Stimulated activated effector memory CD8-positive, alpha-beta T cell treated with anti-CD3 and anti-CD28 coated beads, Interleukin-12 subunit alpha, Interleukin-12 subunit beta, amount 100 ng/mL, for 72 hours (primary cell): Measurements from ENCODE around the gene STX16.

Source experiments
- ATAC-seq: fragments of 150-1000 bp; cut with Tn5 transposase; 2 replicates; pipeline ENCODE4 v1.10.0; 2021
- DNase-seq, 2 donors: peaks; one replicate each; pipeline ENCODE4 v3.0.0; 2021 to 2022; ENCODE audit warnings: low spot score in 2 of 2
- H3K27ac Mint-ChIP-seq: one replicate; pipeline ENCODE4 v1.8.0; 2022; ENCODE audit warnings: mild to moderate bottlenecking, mixed read lengths
- H3K36me3 Mint-ChIP-seq: one replicate; pipeline ENCODE4 v1.8.0; 2022; ENCODE audit warnings: mild to moderate bottlenecking, mixed read lengths
- H3K4me1 Mint-ChIP-seq: one replicate; pipeline ENCODE4 v1.8.0; 2022; ENCODE audit warnings: mixed read lengths
- H3K4me3 Mint-ChIP-seq: one replicate; pipeline ENCODE4 v1.8.0; 2022; ENCODE audit warnings: mild to moderate bottlenecking, mixed read lengths
- H3K9me3 Mint-ChIP-seq: one replicate; pipeline ENCODE4 v1.8.0; 2022; ENCODE audit warnings: mixed read lengths

Gene STX16

DNA sequence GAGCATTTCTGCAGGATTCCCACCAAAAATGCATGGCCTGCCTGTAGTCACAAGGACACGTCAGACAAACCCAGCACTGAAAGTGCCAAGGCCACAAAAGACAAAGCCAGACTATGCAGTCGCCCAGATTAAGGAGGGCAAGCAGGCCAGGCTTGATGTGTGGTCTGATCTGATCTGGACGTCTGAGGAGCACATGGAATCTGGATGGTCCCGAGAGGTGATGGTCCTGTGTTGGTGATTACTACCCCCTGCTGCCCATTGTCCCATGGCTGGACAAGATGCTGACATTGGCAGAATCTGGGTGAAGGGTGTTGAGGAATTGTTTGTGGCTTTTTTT is 58.6 kb downstream of the STX16 start:
- DNase-seq (peak in 1 of 2 donors; percentile 0), ATAC-seq (no peak)
- H3K27ac Mint-ChIP-seq = peak overlapping the region; percentile 40
- H3K36me3 Mint-ChIP-seq = peaks cover 6% of the 10 kb centered on the region
- no peak overlapping the region for H3K4me3 Mint-ChIP-seq
- no peaks in the 10 kb centered on the region for H3K9me3 Mint-ChIP-seq
- H3K4me1 Mint-ChIP-seq = peaks cover 5% of the 10 kb centered on the region

DNA sequence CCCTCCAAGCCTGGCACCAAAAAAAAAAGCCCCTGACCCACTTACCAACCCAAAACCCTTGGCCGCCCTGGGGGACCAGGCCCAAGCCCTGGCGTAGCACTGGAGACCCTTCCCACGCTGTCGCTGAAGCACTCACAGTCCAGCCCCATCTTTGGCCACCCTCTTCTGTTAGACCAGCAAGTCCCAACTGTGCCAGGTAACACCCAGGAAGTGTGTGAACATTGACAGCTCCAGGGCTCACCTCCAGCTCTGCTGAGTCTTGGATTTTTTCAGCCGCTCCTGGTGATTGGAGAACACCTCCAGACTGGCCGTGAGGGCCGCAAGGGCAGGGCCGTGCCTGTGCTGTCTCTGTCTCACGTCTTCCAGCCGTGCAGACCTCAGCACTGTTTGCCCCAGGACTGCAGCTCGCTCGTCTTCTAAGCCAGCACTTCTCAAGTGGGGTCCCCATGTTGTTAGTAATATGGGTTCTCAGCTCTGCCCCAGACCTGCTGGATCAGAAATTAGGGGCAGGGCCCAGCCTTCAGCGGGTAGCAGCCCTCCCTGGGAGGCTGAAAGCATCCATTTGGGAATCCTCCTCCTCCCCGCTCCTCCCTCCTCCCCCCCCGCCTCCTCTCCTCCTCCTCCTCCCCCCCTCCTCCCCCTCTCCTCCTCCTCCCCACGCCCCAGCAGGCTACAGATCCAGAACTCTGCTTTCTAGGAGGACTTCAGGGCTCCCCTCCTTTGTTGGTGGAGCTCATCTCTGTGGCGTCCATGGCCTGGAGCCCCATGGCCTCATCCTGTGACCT is 59.6 kb downstream of the STX16 start:
- no peak overlapping the region for H3K4me3 Mint-ChIP-seq

DNA sequence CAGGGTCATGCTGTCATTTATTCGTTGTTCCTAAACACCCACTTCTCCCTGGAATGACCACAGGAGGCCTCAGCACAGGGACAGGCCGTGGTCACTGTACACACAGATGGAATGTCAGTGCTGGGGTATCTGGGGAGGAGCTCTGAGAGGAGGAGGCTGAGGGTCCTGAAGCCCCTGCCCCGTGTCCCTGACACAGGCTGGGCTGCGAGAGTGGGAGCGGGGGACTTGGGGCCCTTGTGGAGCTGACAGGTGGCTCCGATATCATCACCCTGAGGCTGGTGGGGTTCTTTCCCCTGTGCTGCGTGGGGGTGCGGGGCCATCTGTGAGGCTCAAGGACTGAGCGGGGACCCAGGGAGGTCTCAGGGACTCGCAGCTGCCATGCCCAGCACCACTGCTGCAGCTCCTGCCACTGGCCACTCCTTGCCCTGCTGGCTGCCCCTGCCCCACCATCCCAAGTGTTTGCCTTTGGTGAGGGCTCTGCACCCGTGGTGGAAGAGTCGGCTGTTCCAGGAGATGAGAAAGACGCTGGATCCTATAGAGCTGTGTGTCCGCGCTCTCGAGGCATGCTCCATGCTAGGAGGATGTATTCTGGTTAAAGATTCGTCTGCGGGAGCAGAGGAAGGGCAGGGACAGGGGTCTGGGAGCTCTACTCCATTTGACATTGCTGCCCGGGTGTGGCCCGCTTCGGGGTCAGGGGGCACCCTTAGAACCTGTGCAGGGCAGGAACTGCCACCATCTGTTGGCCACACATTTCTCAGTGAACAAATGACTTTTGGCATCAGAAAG is 60.4 kb downstream of the STX16 start:
- Mint-ChIP-seq H3K27ac (no peak overlapping the region), H3K4me3 (no peak overlapping the region), H3K4me1 (peaks cover 5% of the 10 kb centered on the region), H3K36me3 (peaks cover 2% of the 10 kb centered on the region), H3K9me3 (no peaks in the 10 kb centered on the region)
- ATAC-seq = no peak
- peak in 1 of 2 donors; percentile 44 for DNase-seq

More for the DNA sequence above, 59.6 kb downstream of the STX16 start:
- DNase-seq (peak; percentile 2 to 26), ATAC-seq (no peak)
- H3K27ac Mint-ChIP-seq = no peak overlapping the region
- H3K36me3 Mint-ChIP-seq = no peaks in the 10 kb centered on the region
- no peaks in the 10 kb centered on the region for H3K9me3 Mint-ChIP-seq
- peaks cover 5% of the 10 kb centered on the region for H3K4me1 Mint-ChIP-seq

DNA sequence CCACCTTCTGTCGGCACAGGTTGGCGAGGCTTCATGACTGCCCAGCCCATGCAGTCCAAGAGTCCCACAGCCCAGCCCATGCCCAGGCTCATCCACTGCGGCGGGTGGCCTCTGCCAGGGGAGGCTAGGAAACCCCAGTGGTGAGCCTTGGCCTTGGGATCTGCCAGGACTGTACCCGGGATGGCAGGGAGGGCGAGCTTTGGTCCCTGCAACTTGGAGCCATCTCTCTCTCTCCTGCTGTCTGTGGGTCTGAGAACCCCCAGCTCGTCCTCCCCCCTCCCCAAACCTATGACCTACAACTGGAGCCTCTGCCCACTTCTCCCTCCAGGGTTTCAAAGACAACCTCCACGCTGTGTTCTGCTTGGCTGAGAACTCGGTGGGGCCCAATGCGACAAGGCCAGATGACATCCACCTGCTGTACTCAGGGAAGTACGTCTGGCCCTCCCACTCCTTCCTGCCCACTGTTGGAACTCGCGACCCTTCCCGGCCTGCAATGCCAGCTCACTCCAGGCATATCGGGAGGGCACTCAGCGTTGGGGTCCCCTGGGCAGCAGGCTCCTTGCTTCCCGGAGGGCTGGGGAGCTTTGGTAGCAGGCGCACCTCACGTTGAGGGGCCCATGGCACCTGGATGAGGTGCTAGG is 61.2 kb downstream of the STX16 start:
- Mint-ChIP-seq H3K4me3 (no peak overlapping the region), H3K4me1 (peaks cover 5% of the 10 kb centered on the region), H3K9me3 (no peaks in the 10 kb centered on the region), H3K27ac (no peak overlapping the region), H3K36me3 (peaks cover 5% of the 10 kb centered on the region)
- DNase-seq = peak in 1 of 2 donors; percentile 43
- ATAC-seq = no peak

DNA sequence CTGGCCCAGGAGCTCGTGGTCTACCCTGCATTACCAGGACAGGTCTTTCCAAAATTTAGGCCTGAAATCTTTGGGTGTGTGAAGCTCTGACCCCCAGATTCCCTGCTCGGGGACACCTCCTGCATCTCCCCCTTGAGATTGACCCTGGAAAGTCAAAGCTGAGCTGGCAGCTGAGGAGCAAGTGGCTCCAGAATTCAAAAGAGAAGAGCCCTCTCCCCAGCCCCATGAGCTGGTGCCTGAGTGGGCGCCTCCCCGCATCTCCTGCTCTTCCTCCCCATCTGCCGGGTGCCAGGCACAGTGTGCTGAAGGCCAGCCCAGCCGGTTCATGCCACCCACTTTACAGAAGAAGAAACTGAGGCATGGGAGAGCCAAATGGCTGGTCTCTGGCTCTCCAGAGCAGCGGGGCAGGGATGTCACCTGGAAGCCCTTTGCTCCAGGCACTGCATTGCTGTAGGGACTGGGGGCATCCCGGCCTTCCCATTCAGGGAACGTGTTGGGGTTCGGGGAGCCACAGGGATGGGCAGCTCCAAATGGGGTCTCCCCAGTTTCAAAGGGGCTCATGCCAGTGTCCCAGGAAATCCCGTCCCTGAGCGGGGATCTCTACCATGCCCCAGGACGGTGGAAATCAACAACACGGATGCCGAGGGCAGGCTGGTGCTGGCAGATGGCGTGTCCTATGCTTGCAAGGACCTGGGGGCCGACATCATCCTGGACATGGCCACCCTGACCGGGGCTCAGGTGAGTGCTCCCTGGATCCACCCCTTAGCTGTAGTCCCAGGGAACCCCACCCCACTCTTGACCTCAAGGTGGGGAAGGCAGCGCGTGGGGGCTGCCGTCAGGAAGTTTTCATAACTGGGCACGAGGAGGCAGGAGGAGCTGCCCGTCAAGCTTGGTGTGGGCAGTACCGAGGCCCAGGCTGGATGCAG is 62.0 kb downstream of the STX16 start:
- Mint-ChIP-seq H3K9me3 (no peaks in the 10 kb centered on the region), H3K4me3 (no peak overlapping the region), H3K4me1 (peaks cover 5% of the 10 kb centered on the region), H3K36me3 (peaks cover 5% of the 10 kb centered on the region), H3K27ac (peak overlapping the region; percentile 29)
- DNase-seq (peak in 1 of 2 donors; percentile 43), ATAC-seq (no peak)

DNA sequence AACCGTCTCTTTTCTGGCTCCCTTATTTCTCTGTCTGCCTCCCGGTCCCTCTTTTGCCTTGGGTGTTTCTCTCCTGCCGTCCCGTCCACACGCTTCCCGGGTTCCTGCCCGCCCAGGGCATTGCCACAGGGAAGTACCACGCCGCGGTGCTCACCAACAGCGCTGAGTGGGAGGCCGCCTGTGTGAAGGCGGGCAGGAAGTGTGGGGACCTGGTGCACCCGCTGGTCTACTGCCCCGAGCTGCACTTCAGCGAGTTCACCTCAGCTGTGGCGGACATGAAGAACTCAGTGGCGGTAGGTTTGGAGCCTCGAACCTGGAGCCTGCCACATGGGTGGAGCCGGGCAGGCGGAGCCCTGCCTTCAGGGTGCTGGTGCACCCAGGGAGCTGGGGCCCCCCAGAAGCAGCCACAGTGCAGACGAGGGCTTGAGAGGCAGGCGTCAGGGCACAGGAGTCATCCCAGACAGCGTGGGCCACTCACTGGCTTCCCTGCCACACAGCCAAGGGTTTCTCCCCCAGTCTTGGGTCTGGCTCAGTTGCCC is 62.8 kb downstream of the STX16 start:
- Mint-ChIP-seq H3K4me1 (peaks cover 5% of the 10 kb centered on the region), H3K36me3 (peaks cover 5% of the 10 kb centered on the region), H3K4me3 (no peak overlapping the region), H3K9me3 (no peaks in the 10 kb centered on the region), H3K27ac (no peak overlapping the region)
- peak in 1 of 2 donors; percentile 38 for DNase-seq
- no peak for ATAC-seq

DNA sequence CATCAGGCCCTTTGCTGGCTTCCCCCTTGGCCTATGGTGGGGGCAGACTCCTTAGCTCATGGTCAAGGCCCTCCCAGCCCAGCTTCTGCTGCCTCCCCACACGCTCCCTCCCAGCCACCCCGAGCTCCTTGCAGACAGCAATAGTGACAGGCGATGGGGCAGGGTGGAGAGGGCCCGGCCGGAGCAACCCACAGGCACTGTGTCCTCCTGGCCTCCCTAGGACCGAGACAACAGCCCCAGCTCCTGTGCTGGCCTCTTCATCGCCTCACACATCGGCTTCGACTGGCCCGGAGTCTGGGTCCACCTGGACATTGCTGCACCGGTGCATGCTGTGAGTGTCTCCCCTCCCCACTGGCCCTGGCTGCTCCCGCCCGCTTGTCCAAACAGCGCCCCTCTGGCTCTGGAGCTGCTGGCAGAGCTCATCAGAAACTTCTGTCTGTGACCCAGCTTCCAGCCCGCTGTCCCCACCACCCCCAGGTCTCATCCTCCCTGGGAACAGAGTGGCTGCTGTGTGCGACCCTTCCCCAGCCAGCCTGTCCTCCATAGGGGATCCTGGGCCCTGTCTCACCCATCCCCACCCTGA is 63.3 kb downstream of the STX16 start:
- ATAC-seq (no peak), DNase-seq (no peak)
- no peak overlapping the region for H3K4me3 Mint-ChIP-seq
- no peak overlapping the region for H3K27ac Mint-ChIP-seq
- H3K9me3 Mint-ChIP-seq = no peaks in the 10 kb centered on the region
- peaks cover 5% of the 10 kb centered on the region for H3K4me1 Mint-ChIP-seq
- H3K36me3 Mint-ChIP-seq = peaks cover 5% of the 10 kb centered on the region

DNA sequence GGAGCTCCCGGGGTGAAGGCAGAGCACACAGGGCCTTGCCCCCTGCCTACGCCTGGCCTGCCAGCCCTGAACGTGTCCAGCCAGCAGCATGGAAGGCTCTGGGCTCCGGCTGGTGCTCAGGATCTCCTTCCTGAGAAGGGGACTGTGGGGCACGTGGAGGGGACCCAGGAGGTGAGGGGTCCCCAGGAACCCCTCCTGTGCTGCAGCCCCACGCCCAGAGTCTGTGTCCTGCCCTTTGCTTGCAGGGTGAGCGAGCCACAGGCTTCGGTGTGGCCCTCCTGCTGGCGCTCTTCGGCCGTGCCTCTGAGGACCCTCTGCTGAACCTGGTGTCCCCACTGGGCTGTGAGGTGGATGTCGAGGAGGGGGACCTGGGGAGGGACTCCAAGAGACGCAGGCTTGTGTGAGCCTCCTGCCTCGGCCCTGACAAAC is 63.9 kb downstream of the STX16 start:
- Mint-ChIP-seq H3K27ac (no peak overlapping the region), H3K36me3 (peaks cover 5% of the 10 kb centered on the region), H3K9me3 (no peaks in the 10 kb centered on the region), H3K4me1 (peaks cover 5% of the 10 kb centered on the region), H3K4me3 (no peak overlapping the region)
- no peak for ATAC-seq
- DNase-seq = peak in 1 of 2 donors; percentile 43

DNA sequence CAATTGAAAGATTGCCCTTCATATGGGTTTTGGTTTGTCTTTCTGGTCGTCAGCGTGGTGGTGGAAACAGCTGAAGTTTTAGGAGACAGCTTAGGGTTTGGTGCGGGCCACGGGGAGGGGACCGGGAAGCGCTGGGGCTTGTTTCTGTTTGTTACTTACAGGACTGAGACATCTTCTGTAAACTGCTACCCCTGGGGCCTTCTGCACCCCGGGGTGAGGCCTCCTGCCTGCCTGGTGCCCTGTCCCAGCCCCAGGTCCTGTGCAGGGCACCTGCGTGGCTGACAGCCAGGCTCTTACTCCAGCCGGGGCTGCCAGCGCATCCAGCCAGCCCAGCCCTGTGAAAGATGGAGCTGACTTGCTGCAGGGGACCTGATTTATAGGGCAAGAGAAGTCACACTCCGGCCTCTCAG is 64.3 kb downstream of the STX16 start:
- DNase-seq = peak in 1 of 2 donors; percentile 25
- no peak overlapping the region for H3K4me3 Mint-ChIP-seq
- no peak overlapping the region for H3K27ac Mint-ChIP-seq

DNA sequence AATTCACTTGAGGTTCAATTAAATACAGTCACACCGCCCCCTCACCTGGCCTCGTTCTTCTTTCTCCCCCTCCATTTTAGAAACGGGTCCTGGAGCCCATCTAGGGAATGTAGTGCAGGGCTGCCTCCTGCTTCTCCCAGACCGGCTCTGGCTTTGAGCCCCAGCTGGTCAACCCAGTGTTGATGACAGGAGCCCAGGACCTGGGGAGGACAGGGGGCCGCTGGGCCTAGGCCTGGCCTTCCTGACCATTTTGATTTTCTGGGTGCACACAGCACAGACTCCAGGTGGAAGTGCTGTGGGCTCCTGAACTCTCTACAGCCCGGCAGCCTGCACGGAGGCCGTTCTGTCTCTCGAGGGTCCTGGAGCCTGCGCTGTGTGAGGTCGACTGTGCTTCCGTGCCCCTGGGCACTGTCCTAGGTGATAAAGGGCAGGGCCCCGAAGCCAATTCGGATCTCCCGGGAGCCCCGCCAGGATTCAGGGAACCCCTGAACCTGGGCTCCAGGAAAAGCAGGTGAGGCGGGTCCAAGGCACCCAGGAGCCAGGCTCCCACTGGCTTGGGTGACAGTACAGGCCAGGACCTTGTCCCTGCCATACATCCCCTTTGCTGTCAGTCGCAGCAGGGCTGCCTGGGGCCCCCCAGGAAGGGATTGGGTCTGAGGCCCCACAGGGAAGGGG is 64.9 kb downstream of the STX16 start:
- ATAC-seq = no peak

More for the DNA sequence above, 64.3 kb downstream of the STX16 start:
- no peak for ATAC-seq
- Mint-ChIP-seq H3K9me3 (no peaks in the 10 kb centered on the region), H3K36me3 (peaks cover 5% of the 10 kb centered on the region), H3K4me1 (peaks cover 5% of the 10 kb centered on the region)

DNA sequence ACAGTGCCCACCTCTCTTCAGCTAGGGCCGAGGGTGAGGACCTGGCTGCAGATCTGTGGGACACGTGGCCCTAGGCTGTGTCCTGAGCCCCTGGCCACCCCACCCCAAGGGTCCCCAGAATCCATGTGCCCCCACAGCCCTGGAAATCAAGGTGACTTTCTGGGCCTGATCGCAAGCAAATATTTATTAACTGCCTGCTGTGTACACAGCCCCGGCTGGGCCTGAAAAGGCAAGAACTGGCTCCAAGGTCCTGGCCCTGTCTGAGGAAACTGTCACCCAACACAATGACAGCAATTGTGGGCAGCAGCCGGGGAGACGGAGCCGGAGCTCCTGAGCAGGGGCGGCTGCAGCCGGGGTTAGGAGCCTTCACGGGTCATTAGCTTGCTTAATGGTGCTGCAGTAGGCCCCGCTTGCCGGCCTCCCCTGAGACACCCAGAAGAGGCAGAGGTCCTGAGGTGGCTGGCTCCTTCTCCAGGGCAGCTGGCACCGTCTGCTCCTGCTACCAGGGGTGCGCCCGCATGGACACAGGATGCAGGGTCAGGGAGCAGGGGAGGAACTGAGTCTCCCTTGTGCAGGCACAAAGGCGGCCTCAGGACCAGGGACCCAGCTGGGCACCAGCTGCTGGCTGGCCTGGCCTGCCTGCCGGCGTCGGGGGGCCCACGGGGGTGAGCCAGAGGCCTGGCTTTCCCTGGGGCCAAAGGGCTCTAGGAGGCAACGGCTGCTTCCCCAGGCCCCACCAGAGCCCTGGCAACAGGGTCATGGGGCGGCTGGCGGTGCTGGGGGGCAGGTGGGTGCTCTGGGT is 65.6 kb downstream of the STX16 start:
- DNase-seq (peak in 1 of 2 donors; percentile 45), ATAC-seq (no peak)
- Mint-ChIP-seq H3K27ac (no peak overlapping the region), H3K4me1 (peaks cover 5% of the 10 kb centered on the region), H3K9me3 (no peaks in the 10 kb centered on the region), H3K4me3 (no peak overlapping the region), H3K36me3 (peaks cover 5% of the 10 kb centered on the region)

More for the DNA sequence above, 64.9 kb downstream of the STX16 start:
- Mint-ChIP-seq H3K27ac (no peak overlapping the region), H3K36me3 (peaks cover 5% of the 10 kb centered on the region), H3K4me1 (peaks cover 5% of the 10 kb centered on the region), H3K9me3 (no peaks in the 10 kb centered on the region), H3K4me3 (no peak overlapping the region)
- DNase-seq = peak in 1 of 2 donors; percentile 42

DNA sequence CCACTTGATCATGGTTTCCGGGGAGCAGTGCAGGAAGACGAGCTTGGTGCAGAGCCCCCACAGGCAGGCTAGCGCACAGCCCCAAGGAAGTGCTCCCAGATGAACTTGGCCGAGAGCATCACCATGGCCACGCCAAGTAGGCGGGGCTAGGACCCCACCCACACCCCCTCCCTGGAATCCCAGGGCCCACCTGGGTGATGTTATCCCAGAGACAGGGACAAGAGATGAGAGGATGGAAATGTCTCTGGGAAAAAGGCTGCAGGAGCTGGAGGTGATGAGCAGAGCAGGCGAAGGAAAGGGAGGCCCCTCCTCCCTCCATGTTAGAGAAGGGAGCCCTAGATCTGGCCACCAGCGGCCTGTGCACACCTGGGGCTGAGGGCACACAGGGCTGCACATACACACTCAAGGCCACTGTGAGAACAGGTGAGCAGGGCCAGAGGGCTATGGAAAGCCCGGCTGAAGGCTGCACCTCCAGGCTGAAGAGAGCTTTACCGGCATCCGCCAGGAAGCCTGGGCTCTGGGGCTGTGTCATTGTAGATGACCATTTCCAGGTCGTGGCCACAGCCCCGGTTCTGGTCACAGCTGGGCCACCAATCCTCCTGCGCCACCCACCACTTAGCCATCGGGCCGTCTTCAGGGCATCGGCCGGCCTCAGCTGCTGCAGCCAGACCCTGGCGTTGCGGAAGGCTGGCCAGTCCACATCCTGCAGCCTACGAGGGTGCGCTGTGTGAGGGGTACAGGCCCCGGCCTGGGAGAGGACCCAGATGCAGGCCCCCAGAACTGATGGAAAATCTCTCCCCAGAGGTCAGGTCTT is 66.4 kb downstream of the STX16 start:
- Mint-ChIP-seq H3K27ac (no peak overlapping the region), H3K4me1 (peaks cover 5% of the 10 kb centered on the region), H3K4me3 (no peak overlapping the region), H3K36me3 (peaks cover 5% of the 10 kb centered on the region), H3K9me3 (no peaks in the 10 kb centered on the region)
- ATAC-seq = no peak
- DNase-seq = no peak
